Uterus (tissue), 4 donors: ENCODE data around the gene ANKRD35. TPM values are rescaled to one million over a fixed set of nuclear protein-coding genes. Genes with fewer than 3 reads are reported as not detected.

Experiments
- DNase-seq, 2 donors: peaks; one replicate each; pipeline ENCODE4 v3.0.0-alpha.2; 2019 to 2020
- H3K27ac ChIP-seq, 2 donors: fragments of 200-600 bp; sonication (generic); 1 replicate in 1 of 2; 2 replicates in 1 of 2; pipeline ENCODE4 v1.5.1; 2016 to 2018
- H3K27me3 ChIP-seq, 2 donors: fragments of 200-600 bp; sonication (generic); one replicate each; pipeline ENCODE4 v1.5.1; 2018 to 2019; ENCODE audit warnings: control low read depth in 1 of 2
- H3K36me3 ChIP-seq, 2 donors: fragments of 200-600 bp; sonication (generic); one replicate each; pipeline ENCODE4 v1.5.1; 2019; ENCODE audit warnings: control low read depth in 1 of 2
- H3K4me1 ChIP-seq, 2 donors: fragments of 200-600 bp; sonication (generic); one replicate each; pipeline ENCODE4 v1.5.1; 2018 to 2019; ENCODE audit warnings: control low read depth in 1 of 2
- H3K4me3 ChIP-seq, 2 donors: fragments of 200-600 bp; sonication (generic); 1 replicate in 1 of 2; 2 replicates in 1 of 2; pipeline ENCODE4 v1.5.1; 2018 to 2019; ENCODE audit warnings: mild to moderate bottlenecking in 1 of 2
- H3K9me3 ChIP-seq, 2 donors: fragments of 200-600 bp; sonication (generic); one replicate each; pipeline ENCODE4 v1.5.1; 2019; ENCODE audit warnings: control low read depth in 1 of 2
- CTCF ChIP-seq, 4 experiments: fragments of 200-600 bp in 2 of 4; fragments of 450-650 bp in 2 of 4; sonication (generic) in 2 of 4; IDR thresholded peaks; one replicate each; pipeline ENCODE4 v1.5.1; 2016 to 2019; ENCODE audit warnings: antibody characterized with exemption in 4 of 4, mild to moderate bottlenecking in 2 of 4, moderate library complexity in 1 of 4
- POLR2A ChIP-seq, 2 donors: fragments of 450-650 bp; IDR thresholded peaks; one replicate each; pipeline ENCODE4 v1.6.1; 2016; ENCODE audit warnings: antibody characterized with exemption in 2 of 2, mild to moderate bottlenecking in 1 of 2, moderate library complexity in 1 of 2
- intact Hi-C: fragments of 100-400 bp; cut with DNase I; formaldehyde crosslinking; loops from one replicate; pipeline ENCODE4 v1.15.1; 2023; ENCODE audit warnings: low total_unique reads
- total RNA-seq, 4 donors: library from RNA; depleted of rRNA in 3 of 4; stranded (reverse); fragments of >200 nt in 3 of 4; gene quantifications; one replicate each; pipeline versions ENCODE4 v1.1.0 to v1.2.4, GENCODE V29; 2014 to 2023
- donor health status: DM: yes; HTN: yes; CAD: no.

ANKRD35 gene
- total RNA-seq, 4 donors from 2014 or later: 0.77 to 8.8 (median 5.4) TPM

- Histone ChIP-seq H3K4me3 (no peak overlapping the region), H3K9me3 (no peaks in the 10 kb centered on the region), H3K27me3 (no peaks in the 10 kb centered on the region), H3K27ac (no peak overlapping the region), H3K36me3 (no peaks in the 10 kb centered on the region), H3K4me1 (peaks cover 2 to 4% of the 10 kb centered on the region in 2 donors)
- DNase-seq: no peak
- intact Hi-C loops: no loop called here
- TF ChIP-seq CTCF (IDR thresholded peaks at IDR 0.05) (no peak), POLR2A (IDR thresholded peaks at IDR 0.05) (no peak)
Measured at GRCh38 chr1:145887631-145888030, 2.0 kb upstream of the ANKRD35 start.

GRCh38 chr1:145886816-145887215 is 1.1 kb upstream of the ANKRD35 start:
- Histone ChIP-seq H3K36me3 (no peaks in the 10 kb centered on the region), H3K27me3 (no peaks in the 10 kb centered on the region), H3K9me3 (no peaks in the 10 kb centered on the region), H3K27ac (peak overlapping the region in 1 of 2 donors; percentile 62), H3K4me3 (no peak overlapping the region), H3K4me1 (no peaks in the 10 kb centered on the region)
- DNase-seq: no peak
- no peak for TF ChIP-seq POLR2A (IDR thresholded peaks at IDR 0.05)
- TF ChIP-seq CTCF (IDR thresholded peaks at IDR 0.05): no peak
- intact Hi-C loops: no loop called here

GRCh38 chr1:145886390-145886789 is 724 bp upstream of the ANKRD35 start:
- intact Hi-C loops: no loop called here

GRCh38 chr1:145884675-145885074 is 991 bp downstream of the ANKRD35 start:
- H3K36me3 ChIP-seq: no peaks in the 10 kb centered on the region
- H3K4me3 ChIP-seq: no peak overlapping the region
- TF ChIP-seq CTCF (IDR thresholded peaks at IDR 0.05): no peak
- TF ChIP-seq POLR2A (IDR thresholded peaks at IDR 0.05): no peak
- H3K27ac ChIP-seq: no peak overlapping the region
- no peaks in the 10 kb centered on the region for H3K4me1 ChIP-seq
- H3K27me3 ChIP-seq: no peaks in the 10 kb centered on the region
- no peaks in the 10 kb centered on the region for H3K9me3 ChIP-seq
- no peak for DNase-seq
- intact Hi-C loops: no loop called here

More at GRCh38 chr1:145886390-145886789, 724 bp upstream of the ANKRD35 start:
- TF ChIP-seq POLR2A (IDR thresholded peaks at IDR 0.05): no peak
- Histone ChIP-seq H3K36me3 (no peaks in the 10 kb centered on the region), H3K9me3 (no peaks in the 10 kb centered on the region), H3K27ac (peak overlapping the region; percentile 56 to 62), H3K4me3 (peak overlapping the region; percentile 60 to 71), H3K4me1 (no peaks in the 10 kb centered on the region), H3K27me3 (no peaks in the 10 kb centered on the region)
- DNase-seq: no peak

- no peak overlapping the region for H3K27ac ChIP-seq
- DNase-seq: no peak
- H3K4me3 ChIP-seq: no peak overlapping the region
- no peaks in the 10 kb centered on the region for H3K27me3 ChIP-seq
- TF ChIP-seq CTCF (IDR thresholded peaks at IDR 0.05): no peak
- TF ChIP-seq POLR2A (IDR thresholded peaks at IDR 0.05): no peak
- H3K4me1 ChIP-seq: no peaks in the 10 kb centered on the region
- no peaks in the 10 kb centered on the region for H3K9me3 ChIP-seq
- intact Hi-C loops: no loop called here
- H3K36me3 ChIP-seq: no peaks in the 10 kb centered on the region
Measured at GRCh38 chr1:145879775-145880174, 5.9 kb downstream of the ANKRD35 start.

- no peaks in the 10 kb centered on the region for H3K4me1 ChIP-seq
- no peak overlapping the region for H3K27ac ChIP-seq
- H3K27me3 ChIP-seq: no peaks in the 10 kb centered on the region
- TF ChIP-seq POLR2A (IDR thresholded peaks at IDR 0.05): no peak
- TF ChIP-seq CTCF (IDR thresholded peaks at IDR 0.05): no peak
- no peak overlapping the region for H3K4me3 ChIP-seq
- no peak for DNase-seq
- no peaks in the 10 kb centered on the region for H3K9me3 ChIP-seq
- H3K36me3 ChIP-seq: no peaks in the 10 kb centered on the region
- intact Hi-C loops: no loop called here
Measured at GRCh38 chr1:145878724-145879123, 6.9 kb downstream of the ANKRD35 start.
